IMR-90 (cell line): Measurements from ENCODE around the gene TP73. TPM values are rescaled to one million over a fixed set of nuclear protein-coding genes. Genes with fewer than 3 reads are reported as not detected.

Source experiments
- ATAC-seq: fragments of 200-7000 bp; cut with Tn5 transposase; 2 replicates; pipeline ENCODE4 v1.9.1; 2020; ENCODE audit warnings: low read depth, mild to moderate bottlenecking, moderate library complexity
- BruUV-seq: library from RNA; stranded (reverse); fragments of 400-500 nt; replicated peaks from 2 replicates; lab custom pipeline; 2021; lab: Mats Ljungman, UMichigan
- CTCF ChIA-PET: fragments of 300-600 bp; formaldehyde crosslinking; extraction: SDS; loops from one replicate; lab custom pipeline; 2021; ENCODE audit warnings: antibody characterized with exemption; lab: Yijun Ruan, JAX
- POLR2A ChIA-PET: fragments of 300-600 bp; sonication (Branson Sonifier 250); formaldehyde crosslinking; loops from one replicate; lab custom pipeline; 2022; ENCODE audit warnings: antibody characterized with exemption; ENCODE audit not compliant: unreplicated experiment; lab: Charles Lee
- DNase-seq: peaks from one replicate; pipeline ENCODE4 v3.0.0; 2013
- H2AFZ ChIP-seq: replicated peaks from 2 replicates; pipeline ENCODE3; 2013; ENCODE audit warnings: low read length, mild to moderate bottlenecking; ENCODE audit not compliant: poor library complexity
- H2AK5ac ChIP-seq: 2 replicates; pipeline ENCODE4 v1.6.1; 2013; ENCODE audit warnings: low read depth, low read length, inconsistent platforms
- H2AK9ac ChIP-seq: replicated peaks from 2 replicates; pipeline ENCODE3; 2013; ENCODE audit warnings: mild to moderate bottlenecking, low read depth, low read length, moderate library complexity; ENCODE audit not compliant: poor library complexity
- H2BK120ac ChIP-seq: 2 replicates; pipeline ENCODE4 v1.6.1; 2013; ENCODE audit warnings: low read depth, low read length, inconsistent platforms
- H2BK15ac ChIP-seq: 3 replicates; pipeline ENCODE4 v1.6.1; 2013; ENCODE audit warnings: low read depth, low read length, inconsistent platforms
- H2BK20ac ChIP-seq: 2 replicates; pipeline ENCODE4 v1.6.1; 2013; ENCODE audit warnings: low read depth, mild to moderate bottlenecking, inconsistent platforms, low read length, moderate library complexity
- H2BK5ac ChIP-seq: 2 replicates; pipeline ENCODE4 v1.6.1; 2013; ENCODE audit warnings: mild to moderate bottlenecking, low read depth, low read length, inconsistent platforms; ENCODE audit not compliant: poor library complexity, severe bottlenecking
- H3K14ac ChIP-seq: replicated peaks from 2 replicates; pipeline ENCODE4 v1.6.1; 2013; ENCODE audit warnings: low read depth, low read length, inconsistent platforms
- H3K18ac ChIP-seq: 2 replicates; pipeline ENCODE4 v1.6.1; 2013; ENCODE audit warnings: low read depth, low read length, control low read depth
- H3K23ac ChIP-seq: 2 replicates; pipeline ENCODE4 v1.6.1; 2013; ENCODE audit warnings: low read depth, low read length, inconsistent platforms
- H3K27ac ChIP-seq: 2 replicates; pipeline ENCODE4 v1.5.1; 2013; ENCODE audit warnings: mild to moderate bottlenecking, control low read depth, low read length; ENCODE audit not compliant: insufficient read depth
- H3K27me3 ChIP-seq: 2 replicates; pipeline ENCODE4 v1.6.1; 2013; ENCODE audit warnings: low read length; ENCODE audit not compliant: control insufficient read depth, insufficient read depth
- H3K36me3 ChIP-seq: 2 replicates; pipeline ENCODE4 v1.6.1; 2013; ENCODE audit warnings: low read length, mixed read lengths; ENCODE audit not compliant: control insufficient read depth, insufficient read depth
- H3K4ac ChIP-seq: 2 replicates; pipeline ENCODE4 v1.6.1; 2013; ENCODE audit warnings: low read depth, low read length, inconsistent platforms
- H3K4me1 ChIP-seq: 2 replicates; pipeline ENCODE4 v1.6.1; 2013; ENCODE audit warnings: low read length, mixed read lengths; ENCODE audit not compliant: control insufficient read depth, insufficient read depth
- H3K4me2 ChIP-seq: 2 replicates; pipeline ENCODE4 v1.6.1; 2013; ENCODE audit warnings: low read depth, mild to moderate bottlenecking, control low read depth, low read length, moderate library complexity
- H3K4me3 ChIP-seq: 2 replicates; pipeline ENCODE4 v1.5.1; 2013; ENCODE audit warnings: low read depth, mild to moderate bottlenecking, control low read depth, low read length, moderate library complexity; ENCODE audit not compliant: insufficient read depth
- H3K56ac ChIP-seq: 2 replicates; pipeline ENCODE4 v1.6.1; 2013; ENCODE audit warnings: low read length, inconsistent platforms; ENCODE audit not compliant: insufficient read depth; ENCODE audit errors: extremely low read depth
- H3K79me1 ChIP-seq, 2 experiments: 2 replicates each; pipeline ENCODE4 v1.6.1; 2013; ENCODE audit warnings: low read length in 2 of 2, inconsistent platforms in 1 of 2, low read depth in 1 of 2
- H3K9ac ChIP-seq: 2 replicates; pipeline ENCODE4 v1.6.1; 2013; ENCODE audit warnings: low read depth, low read length, control low read depth
- H3K9me1 ChIP-seq: 2 replicates; pipeline ENCODE4 v1.6.1; 2013; ENCODE audit warnings: low read length, inconsistent platforms; ENCODE audit not compliant: insufficient read depth
- H3K9me3 ChIP-seq: 2 replicates; pipeline ENCODE4 v1.6.1; 2013; ENCODE audit warnings: low read length; ENCODE audit not compliant: control insufficient read depth, insufficient read depth
- H4K20me1 ChIP-seq: 2 replicates; pipeline ENCODE4 v1.6.1; 2013; ENCODE audit warnings: low read length, inconsistent platforms; ENCODE audit not compliant: insufficient read depth
- H4K5ac ChIP-seq: 2 replicates; pipeline ENCODE4 v1.6.1; 2013; ENCODE audit warnings: mild to moderate bottlenecking, low read depth, low read length, control low read depth
- H4K8ac ChIP-seq, 2 experiments: 2 replicates each; pipeline ENCODE4 v1.6.1; 2013; ENCODE audit warnings: low read depth in 2 of 2, low read length in 2 of 2, control low read depth in 1 of 2, inconsistent platforms in 1 of 2
- H4K91ac ChIP-seq: 2 replicates; pipeline ENCODE4 v1.6.1; 2013; ENCODE audit warnings: low read depth, low read length, inconsistent platforms; ENCODE audit not compliant: insufficient read depth
- CEBPB ChIP-seq: IDR thresholded peaks from 2 replicates; pipeline ENCODE4 v1.6.1; 2012; ENCODE audit warnings: low read depth, low read length, improper control_type of control experiment
- MAZ ChIP-seq: IDR thresholded peaks from 2 replicates; pipeline ENCODE4 v1.6.1; 2012; ENCODE audit warnings: low read depth, mild to moderate bottlenecking, low read length, improper control_type of control experiment, moderate library complexity, borderline replicate concordance
- POLR2A ChIP-seq: IDR thresholded peaks from 2 replicates; pipeline ENCODE4 v1.6.1; 2012; ENCODE audit warnings: mild to moderate bottlenecking, low read depth, low read length
- RAD21 ChIP-seq: IDR thresholded peaks from 2 replicates; pipeline ENCODE4 v1.6.1; 2012; ENCODE audit warnings: low read length, improper control_type of control experiment
- RCOR1 ChIP-seq: IDR thresholded peaks from 2 replicates; pipeline ENCODE4 v1.6.1; 2012; ENCODE audit warnings: mild to moderate bottlenecking, low read length, improper control_type of control experiment; ENCODE audit not compliant: insufficient replicate concordance
- RFX5 ChIP-seq: IDR thresholded peaks from 2 replicates; pipeline ENCODE4 v1.8.0; 2012; ENCODE audit warnings: low read depth, mild to moderate bottlenecking, low read length, moderate library complexity
- WGBS, 2 experiments: methylation state at CpG; one replicate each; pipeline versions ENCODE4 v1.1.5 to v1.1.7; 2013; ENCODE audit warnings: missing lambda C conversion rate in 2 of 2; ENCODE audit not compliant: insufficient read length in 1 of 2; ENCODE audit errors: extremely low coverage in 2 of 2; 5-methylcytosine and 5-hydroxymethylcytosine counted together
- dilution Hi-C: fragments of 300-500 bp; cut with HindIII; formaldehyde crosslinking; loops from one replicate; pipeline ENCODE4 v1.14.3; 2018; ENCODE audit warnings: low sequenced_read_pairs; ENCODE audit not compliant: unreplicated experiment
- in situ Hi-C: fragments of 300-500 bp; cut with MboI; formaldehyde crosslinking; loops from 3 replicates; pipeline ENCODE4 v1.14.3; 2019; ENCODE audit warnings: low sequenced_read_pairs, inconsistent platforms, mixed read lengths
- intact Hi-C: fragments of 100-400 bp; cut with micrococcal nuclease; formaldehyde crosslinking; loops from 2 replicates; pipeline ENCODE4 v1.10.0; 2022
- polyA plus RNA-seq, 3 experiments: library from polyadenylated mRNA; depleted of rRNA; stranded (reverse); fragments of >200 nt; gene quantifications; 2 replicates each; pipeline ENCODE4 v1.2.3, GENCODE V29; 2012; ENCODE audit warnings: low replicate concordance in 1 of 3
- total RNA-seq: library from RNA; depleted of rRNA; stranded (reverse); fragments of >200 nt; gene quantifications from 2 replicates; pipeline ENCODE4 v1.2.3, GENCODE V29; 2012
- TF ChIP-seq, protein P1 (sequence below): conservative IDR thresholded peaks from 2 replicates; pipeline ENCODE4 v1.5.1; 2012; ENCODE audit warnings: mild to moderate bottlenecking, low read depth, low read length, improper control_type of control experiment
- TF ChIP-seq, protein P2 (sequence below): fragments of 150-350 bp; IDR thresholded peaks from 2 replicates; pipeline ENCODE4 v1.6.1; 2017; ENCODE audit warnings: mild to moderate bottlenecking, antibody characterized with exemption, low read length, low read depth
- TF ChIP-seq, protein P3 (sequence below): fragments of 150-350 bp; IDR thresholded peaks from 2 replicates; pipeline ENCODE4 v1.6.1; 2016; ENCODE audit warnings: low read depth, mild to moderate bottlenecking, low read length, moderate library complexity, borderline replicate concordance

The TP73 gene
- total and polyA plus RNA-seq, 2 of the 4 experiments (the other 2 are of a cell fraction) = not detected

GRCh38 chr1:3692598-3692997, 40.3 kb downstream of the TP73 start:
- dilution Hi-C loops (no loop called here), intact Hi-C loops (no loop called here), in situ Hi-C loops (no loop called here)
- TF ChIP-seq RCOR1 (no peak), POLR2A (no peak), MAZ (no peak), CEBPB (no peak), RAD21 (no peak), RFX5 (no peak)
- TF ChIP-seq, protein P1, sequence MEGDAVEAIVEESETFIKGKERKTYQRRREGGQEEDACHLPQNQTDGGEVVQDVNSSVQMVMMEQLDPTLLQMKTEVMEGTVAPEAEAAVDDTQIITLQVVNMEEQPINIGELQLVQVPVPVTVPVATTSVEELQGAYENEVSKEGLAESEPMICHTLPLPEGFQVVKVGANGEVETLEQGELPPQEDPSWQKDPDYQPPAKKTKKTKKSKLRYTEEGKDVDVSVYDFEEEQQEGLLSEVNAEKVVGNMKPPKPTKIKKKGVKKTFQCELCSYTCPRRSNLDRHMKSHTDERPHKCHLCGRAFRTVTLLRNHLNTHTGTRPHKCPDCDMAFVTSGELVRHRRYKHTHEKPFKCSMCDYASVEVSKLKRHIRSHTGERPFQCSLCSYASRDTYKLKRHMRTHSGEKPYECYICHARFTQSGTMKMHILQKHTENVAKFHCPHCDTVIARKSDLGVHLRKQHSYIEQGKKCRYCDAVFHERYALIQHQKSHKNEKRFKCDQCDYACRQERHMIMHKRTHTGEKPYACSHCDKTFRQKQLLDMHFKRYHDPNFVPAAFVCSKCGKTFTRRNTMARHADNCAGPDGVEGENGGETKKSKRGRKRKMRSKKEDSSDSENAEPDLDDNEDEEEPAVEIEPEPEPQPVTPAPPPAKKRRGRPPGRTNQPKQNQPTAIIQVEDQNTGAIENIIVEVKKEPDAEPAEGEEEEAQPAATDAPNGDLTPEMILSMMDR = no peak
- TF ChIP-seq, protein P2, sequence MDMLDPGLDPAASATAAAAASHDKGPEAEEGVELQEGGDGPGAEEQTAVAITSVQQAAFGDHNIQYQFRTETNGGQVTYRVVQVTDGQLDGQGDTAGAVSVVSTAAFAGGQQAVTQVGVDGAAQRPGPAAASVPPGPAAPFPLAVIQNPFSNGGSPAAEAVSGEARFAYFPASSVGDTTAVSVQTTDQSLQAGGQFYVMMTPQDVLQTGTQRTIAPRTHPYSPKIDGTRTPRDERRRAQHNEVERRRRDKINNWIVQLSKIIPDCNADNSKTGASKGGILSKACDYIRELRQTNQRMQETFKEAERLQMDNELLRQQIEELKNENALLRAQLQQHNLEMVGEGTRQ = no peak
- TF ChIP-seq, protein P3, sequence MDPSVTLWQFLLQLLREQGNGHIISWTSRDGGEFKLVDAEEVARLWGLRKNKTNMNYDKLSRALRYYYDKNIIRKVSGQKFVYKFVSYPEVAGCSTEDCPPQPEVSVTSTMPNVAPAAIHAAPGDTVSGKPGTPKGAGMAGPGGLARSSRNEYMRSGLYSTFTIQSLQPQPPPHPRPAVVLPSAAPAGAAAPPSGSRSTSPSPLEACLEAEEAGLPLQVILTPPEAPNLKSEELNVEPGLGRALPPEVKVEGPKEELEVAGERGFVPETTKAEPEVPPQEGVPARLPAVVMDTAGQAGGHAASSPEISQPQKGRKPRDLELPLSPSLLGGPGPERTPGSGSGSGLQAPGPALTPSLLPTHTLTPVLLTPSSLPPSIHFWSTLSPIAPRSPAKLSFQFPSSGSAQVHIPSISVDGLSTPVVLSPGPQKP = no peak
- no peak overlapping the region for H2BK15ac ChIP-seq
- no peak overlapping the region for H4K8ac ChIP-seq
- no peak overlapping the region for H3K4ac ChIP-seq
- no peaks in the 10 kb centered on the region for H3K4me1 ChIP-seq
- no peak overlapping the region for H4K91ac ChIP-seq
- DNase-seq (no peak), ATAC-seq (no peak)
- no peak overlapping the region for H3K18ac ChIP-seq
- no peak overlapping the region for H2AFZ ChIP-seq
- ChIA-PET CTCF (interaction anchor here (0.6 kb wide), 1 partner anchor 32 kb away, joined by 3 read pairs; no protein-coding TSS in a partner anchor), POLR2A (no interaction called here)
- H3K23ac ChIP-seq = no peak overlapping the region
- no peak overlapping the region for H2BK20ac ChIP-seq
- 53% methylated on average over 3 of the region's 13 CpGs; no CpG with 5 or more reads in 1 of the 2 experiments for WGBS, 2 experiments
- no peak overlapping the region for H4K5ac ChIP-seq
- no peak overlapping the region for H3K27ac ChIP-seq
- no peak overlapping the region for H3K56ac ChIP-seq
- no peaks in the 10 kb centered on the region for H3K36me3 ChIP-seq
- no peaks in the 10 kb centered on the region for H3K9me3 ChIP-seq
- H4K20me1 ChIP-seq = no peaks in the 10 kb centered on the region
- H3K4me3 ChIP-seq = no peak overlapping the region
- H3K9ac ChIP-seq = no peak overlapping the region
- BruUV-seq = no TSS peak
- no peaks in the 10 kb centered on the region for H3K79me1 ChIP-seq
- H2AK5ac ChIP-seq = no peak overlapping the region
- H3K14ac ChIP-seq = no peak overlapping the region
- no peak overlapping the region for H2AK9ac ChIP-seq
- H3K9me1 ChIP-seq = no peaks in the 10 kb centered on the region
- H2BK5ac ChIP-seq = no peak overlapping the region
- peaks cover 29% of the 10 kb centered on the region; the same call in 1 of the 2 replicates for H3K27me3 ChIP-seq
- H3K4me2 ChIP-seq = no peak overlapping the region
- no peak overlapping the region for H2BK120ac ChIP-seq
